CD4-positive, alpha-beta T cell treated with Interferon gamma for 1 hour (primary cell): ENCODE data around the gene IQSEC3.
A peak's percentile ranks its signal among the peaks of the same experiment; 100 is the strongest.

Experiments
- DNase-seq: peaks from one replicate; pipeline ENCODE4 v3.0.0-alpha.2; 2020

The IQSEC3 gene

DNA sequence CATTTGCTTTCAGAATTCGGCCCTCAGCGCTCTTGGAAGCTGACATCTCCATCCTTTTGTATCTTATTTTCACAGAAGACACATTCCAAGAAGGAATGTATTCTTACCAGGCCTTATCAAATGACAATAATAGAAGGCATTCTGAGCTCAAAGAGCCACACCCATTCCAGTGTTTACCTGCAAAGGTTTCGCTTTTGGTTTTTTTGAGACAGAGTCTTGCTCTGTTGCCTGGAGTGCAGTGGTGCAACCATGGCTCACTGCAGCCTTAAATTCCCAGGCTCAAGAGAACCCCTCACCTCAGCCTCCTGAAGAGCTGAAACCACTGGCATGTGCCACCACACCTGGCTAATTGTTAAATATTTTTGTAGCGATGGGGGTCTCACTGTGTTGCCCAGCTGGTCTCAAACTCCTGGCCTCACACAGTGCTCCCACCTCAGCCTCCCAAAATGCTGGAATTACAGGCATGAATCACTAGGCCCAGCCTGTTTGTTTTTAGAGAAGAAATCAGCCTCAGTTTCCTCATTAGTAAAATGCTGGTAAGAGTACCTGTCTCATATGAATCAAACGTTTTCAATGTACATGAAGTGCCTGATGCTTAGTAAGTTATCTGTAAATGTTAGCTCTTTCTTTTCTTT is 78.2 kb downstream of the IQSEC3 start:
- no peak for DNase-seq

DNA sequence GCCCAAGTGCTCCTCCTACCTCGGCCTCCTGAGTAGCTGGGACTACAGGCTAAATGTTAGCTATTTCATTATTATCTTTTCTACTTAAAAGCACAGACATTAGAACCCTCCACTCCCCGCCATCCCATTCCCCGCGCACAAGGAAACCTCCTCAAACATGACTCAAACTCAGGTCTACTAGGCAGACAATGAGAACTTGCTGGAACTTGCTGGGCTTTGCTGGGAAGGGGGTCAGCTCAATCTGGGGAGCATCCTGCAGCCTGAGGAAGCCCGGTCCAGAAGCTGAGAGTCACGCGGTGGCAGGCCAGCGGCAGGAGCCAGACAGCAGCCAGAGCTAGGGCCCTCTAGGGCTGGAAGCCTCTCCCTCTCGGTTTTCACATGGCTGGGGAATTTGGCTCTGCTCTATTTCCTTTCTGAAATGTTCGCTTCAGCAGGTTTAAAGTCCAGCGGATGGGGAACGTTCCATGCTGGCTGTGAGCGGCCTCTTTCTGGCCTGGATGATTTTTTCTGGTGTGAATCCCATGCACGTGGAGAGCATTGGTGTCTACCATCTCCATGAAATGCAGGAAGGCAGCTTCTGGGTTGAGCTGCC is 78.9 kb downstream of the IQSEC3 start:
- DNase-seq: no peak

DNA sequence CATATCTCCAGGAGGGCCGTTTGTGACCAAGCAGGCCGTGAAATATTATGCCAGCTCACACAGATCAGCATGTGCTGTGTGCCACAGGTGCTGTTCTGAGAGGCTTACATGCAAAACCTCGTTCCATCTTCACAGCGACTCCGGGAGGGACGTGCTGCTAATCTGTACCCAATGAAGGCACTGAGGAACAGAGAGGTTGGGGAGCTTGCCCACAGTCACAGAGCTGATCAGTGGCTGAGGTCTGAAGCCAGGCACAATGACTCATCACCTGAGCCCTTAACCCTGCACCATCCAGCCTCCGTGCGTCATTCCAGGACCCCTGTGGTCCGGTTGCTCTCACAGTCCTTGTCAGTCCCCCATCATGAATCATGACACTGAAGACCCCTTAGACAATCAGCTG is 80.7 kb downstream of the IQSEC3 start:
- DNase-seq: no peak

DNA sequence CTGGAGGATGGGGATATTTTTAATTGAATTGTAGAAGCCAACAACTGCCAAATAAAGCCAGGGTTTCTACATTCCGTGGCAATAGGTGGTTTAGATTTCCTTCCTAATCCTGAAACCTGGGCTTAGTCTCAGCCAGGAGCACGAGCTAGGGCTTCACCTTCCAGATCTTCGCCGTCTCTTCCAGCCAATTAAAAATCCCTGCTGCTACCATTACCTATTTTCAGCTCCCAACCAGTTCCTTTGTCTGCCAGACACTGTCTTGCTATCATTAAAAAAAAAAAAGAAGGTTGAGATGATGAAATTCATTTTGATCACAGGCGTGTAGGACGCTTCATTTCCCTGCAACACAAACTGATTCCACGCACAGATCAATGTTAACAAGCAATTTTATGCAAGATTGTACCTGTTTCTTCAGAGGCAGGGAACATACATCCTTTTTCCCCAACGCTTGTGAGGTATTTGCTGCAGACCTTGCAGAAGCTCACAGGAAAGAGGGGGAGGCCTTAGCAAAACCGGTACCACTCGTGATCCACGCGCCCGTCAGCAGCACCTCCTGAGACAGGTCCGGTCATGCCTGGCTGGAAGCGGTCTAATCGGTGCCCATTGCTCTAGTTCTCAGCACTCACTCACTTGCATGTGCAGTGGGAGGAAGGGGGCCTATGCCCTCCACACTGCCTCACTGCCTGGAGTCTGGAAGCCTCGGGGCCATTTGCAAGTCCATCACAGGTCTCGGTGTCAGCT is 82.3 kb downstream of the IQSEC3 start:
- DNase-seq: no peak

DNA sequence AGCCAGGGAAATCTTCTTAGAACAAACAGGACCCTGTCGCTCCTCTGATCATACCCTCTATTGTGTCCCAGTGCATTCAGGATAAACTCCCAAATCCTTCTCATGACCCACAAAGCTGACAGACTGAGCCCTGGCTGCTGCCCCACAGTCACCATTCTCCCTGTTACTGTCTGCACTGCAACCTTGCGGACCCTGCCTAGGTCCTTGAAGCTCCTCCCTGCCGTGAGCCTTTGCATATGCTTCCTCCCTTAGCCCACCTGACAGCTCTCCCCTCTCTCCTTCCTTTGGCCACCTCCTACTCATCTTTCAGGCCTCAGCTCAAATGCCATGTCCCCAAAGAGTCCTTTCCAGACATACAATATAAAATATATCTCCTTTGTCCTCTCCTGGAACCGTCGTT is 85.0 kb downstream of the IQSEC3 start:
- no peak for DNase-seq

DNA sequence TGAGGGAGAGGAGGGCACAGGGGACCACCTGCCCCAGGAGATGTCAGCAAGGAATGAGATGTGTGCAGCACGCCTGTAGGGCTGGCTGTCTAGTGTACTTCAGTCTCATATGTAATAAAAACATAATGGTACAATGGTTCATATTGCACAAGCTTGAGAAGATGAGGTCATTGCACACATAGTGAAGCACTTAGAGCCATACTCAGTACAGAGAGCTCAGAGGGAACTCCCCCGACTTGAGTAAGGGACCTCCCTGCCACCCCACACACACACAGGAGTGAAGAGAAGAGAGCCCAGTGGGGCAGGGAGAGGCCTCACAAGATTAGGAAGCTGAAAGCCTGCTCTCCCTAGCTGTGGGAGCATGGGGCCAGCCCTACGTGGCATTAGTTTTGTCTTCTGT is 85.9 kb downstream of the IQSEC3 start:
- DNase-seq: no peak

DNA sequence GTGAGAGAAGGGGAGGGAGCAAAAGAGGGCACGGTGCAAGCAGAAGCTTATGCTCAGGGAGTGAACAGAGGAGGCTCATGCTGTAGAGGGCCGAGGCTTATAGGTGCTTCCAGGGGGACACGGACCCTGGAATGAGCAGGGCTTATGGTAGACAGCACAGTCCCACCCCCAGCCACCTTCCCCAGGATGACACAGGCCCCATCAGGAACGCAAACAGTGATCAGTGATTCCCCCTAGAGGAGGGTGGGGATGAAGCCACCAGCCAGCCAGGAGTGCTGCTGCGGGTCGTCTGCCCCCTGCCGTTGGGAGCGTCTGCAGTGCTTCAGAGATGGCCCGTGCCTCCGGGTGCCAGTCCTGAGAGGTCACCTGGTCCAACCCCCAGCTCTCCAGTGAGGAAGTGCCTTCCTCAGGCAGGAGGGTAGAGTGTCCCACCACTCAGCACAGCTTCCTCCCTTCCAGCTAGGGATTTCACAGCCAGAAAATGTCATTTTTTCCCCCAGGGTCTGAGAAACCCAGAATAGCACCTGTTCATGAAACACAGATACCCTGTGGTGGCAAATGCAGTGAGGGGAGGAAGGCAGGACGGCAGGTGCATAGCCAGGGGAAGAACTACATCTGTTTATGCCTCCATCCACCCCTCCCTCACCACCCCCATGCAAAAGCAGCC is 86.6 kb downstream of the IQSEC3 start:
- peak; percentile 40 for DNase-seq

DNA sequence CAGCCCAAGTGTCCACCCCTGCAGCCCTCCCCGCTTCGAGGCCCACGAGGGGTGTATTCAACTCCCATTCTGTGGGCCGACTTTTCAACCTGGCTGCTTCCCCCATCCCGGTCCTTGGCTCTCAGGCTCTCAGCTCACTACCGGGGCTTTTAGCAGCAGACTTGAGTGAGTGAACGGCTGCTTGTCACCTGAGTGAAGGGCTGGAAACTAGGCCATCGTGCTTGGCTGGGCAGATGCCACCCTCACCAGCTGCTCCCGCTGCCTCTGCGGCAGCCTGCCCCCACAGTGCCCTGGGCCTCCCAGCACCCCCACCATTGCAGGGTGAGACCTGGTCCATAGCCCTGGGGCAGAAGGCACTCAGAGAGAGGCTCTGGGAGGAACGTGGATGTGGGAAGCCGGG is 87.5 kb downstream of the IQSEC3 start:
- no peak for DNase-seq

DNA sequence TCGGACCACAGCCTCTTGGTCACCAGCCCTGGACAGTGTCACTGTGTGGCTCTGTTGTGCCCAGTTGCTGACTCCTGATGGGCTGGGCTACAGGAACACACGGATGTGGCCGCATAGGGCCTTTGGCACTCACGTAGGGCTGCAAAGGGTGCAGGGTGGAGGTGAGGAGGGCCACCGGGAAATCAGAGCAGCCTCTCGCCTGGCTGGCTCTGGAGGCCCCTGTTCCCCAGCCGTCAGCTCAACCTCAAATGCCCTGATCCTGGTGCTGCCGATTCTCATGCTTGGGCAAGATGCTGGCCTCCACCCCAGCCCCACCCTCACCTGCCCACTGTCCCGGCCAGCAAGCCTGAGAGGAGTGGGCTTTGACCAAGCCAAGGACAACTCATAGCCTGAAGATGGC is 88.4 kb downstream of the IQSEC3 start:
- no peak for DNase-seq

DNA sequence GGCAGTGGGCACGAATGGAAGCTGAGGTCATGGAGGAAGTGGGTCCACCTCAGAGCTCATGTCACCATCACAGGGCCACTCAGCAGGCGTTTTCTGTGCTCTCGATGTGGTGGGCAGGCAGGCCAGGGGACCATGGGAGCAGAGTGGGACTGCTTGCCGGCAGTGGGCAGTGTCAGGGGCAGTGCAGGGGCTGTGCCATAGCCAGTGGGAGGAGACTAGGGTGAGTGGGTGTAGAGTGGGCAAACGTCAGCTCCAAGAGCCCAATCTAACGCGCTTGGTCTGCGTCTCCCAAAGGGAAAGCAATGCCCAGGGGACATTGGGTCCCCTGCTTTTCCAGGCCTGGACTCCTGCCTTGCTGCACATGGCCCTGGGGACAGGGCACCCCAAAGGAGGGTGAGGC is 89.1 kb downstream of the IQSEC3 start:
- no peak for DNase-seq

DNA sequence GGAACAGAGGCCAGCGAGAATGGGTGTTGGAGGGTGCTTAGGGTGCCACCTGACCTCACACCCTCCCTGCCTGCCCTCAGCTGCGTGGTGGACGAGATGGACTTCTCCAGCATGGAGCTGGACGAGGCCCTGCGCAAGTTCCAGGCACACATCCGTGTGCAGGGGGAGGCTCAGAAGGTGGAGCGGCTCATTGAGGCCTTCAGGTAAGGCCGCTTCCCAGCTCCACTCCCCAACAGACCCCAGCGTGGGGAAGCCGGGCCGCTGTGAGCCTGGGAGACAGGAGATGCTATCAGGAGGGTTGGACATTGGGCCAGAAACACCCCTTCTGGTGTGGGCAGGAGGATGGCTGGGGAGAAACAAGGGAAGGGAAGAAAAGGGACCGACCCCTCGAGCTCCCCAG is 90.4 kb downstream of the IQSEC3 start:
- no peak for DNase-seq

DNA sequence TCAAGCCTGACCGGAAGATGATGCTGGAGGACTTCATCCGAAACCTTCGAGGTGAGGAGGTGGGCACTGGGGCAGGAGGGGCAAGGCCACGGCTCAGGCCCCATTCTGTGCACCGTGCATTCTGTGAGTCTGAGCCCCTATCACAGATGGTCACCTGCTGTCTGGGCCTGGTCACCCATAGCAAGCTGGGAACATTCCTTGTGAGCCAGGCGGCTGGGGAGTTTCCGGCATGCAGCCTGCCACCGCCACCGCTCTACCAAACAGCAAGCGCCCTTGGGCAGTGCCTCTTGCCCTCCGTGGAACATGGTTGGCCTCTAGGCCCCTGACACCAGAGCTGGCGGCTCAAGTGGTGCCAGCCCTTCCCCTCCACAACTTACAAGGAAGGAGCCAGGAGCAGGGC is 91.1 kb downstream of the IQSEC3 start:
- no peak for DNase-seq

DNA sequence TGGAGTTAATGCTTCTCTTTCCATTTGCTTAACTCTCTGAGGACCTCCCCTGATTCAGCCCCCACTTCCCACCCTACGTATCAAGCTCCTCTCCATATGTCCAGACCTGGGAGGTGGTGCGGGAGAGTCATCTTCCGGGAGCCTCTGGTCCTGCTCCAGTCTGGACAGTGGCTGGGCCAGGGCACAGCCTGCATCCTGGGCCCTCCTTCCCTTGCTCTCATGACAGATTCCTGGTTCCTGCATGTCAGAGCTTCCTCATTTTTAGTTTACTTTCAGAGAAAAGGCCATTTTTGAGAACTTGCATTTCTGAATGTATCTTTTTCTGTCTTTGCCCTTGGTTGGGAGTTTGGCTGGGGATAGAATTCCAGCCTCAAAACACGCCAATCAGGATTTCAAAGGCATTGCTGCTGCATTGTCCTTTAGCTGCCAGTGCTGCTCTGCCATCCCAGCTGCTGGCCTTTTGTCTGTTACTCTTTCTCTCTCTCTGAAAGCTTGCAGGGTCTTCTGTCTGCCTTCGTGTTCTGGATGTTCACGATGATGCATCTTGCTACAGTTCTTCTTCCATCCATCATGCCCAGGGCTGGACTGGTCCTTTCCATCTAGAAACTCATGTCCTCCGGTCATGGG is 92.7 kb downstream of the IQSEC3 start:
- no peak for DNase-seq

DNA sequence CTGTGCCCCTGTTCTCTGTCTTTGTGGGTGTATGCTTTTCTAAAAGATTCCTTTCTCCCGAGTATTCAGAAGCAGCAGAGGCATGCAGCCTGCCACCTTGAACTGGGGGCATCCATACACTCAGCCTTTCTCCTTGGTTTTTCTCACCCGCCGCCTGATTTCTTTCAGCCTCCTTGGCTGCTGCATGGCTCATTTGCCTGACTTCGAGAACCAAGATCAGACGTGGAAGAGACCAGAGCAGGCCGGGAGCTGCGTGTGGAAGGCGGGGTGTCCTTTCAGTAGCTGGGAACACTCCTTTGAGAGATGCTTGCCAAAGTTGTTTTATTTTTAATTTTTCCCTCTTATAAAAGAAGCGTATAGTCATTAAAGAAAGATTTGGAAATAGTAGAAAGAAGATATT is 94.3 kb downstream of the IQSEC3 start:
- DNase-seq: no peak

DNA sequence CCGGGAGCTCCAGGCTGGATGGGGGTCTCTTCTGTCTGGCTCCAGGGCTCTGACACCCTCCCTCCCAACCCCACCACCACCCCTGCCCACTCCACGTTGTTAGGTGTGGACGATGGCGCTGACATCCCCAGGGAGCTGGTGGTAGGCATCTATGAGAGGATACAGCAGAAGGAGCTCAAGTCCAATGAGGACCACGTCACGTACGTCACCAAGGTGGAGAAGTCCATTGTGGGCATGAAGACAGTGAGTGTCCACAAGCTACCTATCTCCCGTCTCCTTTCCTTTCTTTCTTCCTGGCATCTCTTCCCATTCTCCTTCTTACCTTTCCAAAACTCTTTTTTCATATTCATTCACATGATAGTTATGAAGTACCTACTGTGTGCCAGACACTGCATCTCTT is 95.3 kb downstream of the IQSEC3 start:
- DNase-seq: no peak

DNA sequence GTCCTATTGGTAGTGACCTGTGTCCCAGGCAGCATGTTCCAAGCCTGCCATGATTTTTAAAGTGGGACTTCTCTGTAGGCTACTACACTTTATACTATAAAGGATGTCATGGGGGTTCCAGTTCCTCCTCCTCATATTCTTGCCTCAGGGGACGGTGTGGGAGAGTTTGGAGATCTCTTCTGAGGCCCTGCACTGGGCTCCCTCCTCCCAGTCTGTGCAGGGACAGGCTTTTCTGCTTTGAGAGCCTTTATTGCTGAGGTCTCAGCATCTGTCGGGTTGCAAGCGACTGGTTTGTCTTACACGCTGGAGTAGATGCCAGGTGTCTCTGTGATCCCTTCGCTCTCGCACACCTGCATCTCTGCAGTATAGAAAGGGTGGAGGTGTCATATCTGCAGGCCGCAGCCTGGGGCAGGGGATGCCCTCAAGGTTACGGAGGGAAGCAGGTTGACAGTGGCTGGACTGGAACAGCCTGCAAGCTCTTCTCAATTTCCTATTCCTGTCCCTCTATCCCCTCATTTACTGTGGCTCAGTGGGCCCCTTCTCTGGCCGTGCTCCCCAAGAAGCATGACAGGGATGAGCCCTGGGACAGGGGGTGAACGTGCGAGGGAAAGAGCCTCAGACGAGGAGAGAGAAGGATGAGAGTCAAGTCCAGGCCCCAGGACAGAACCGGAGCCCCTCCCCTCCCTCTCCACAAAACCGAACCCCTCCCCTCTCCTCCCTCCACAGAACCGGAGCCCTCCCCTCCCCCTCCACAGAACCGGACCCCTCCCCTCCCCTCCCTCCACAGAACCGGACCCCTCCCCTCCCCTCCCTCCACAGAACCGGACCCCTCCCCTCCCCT is 96.1 kb downstream of the IQSEC3 start:
- DNase-seq: no peak

DNA sequence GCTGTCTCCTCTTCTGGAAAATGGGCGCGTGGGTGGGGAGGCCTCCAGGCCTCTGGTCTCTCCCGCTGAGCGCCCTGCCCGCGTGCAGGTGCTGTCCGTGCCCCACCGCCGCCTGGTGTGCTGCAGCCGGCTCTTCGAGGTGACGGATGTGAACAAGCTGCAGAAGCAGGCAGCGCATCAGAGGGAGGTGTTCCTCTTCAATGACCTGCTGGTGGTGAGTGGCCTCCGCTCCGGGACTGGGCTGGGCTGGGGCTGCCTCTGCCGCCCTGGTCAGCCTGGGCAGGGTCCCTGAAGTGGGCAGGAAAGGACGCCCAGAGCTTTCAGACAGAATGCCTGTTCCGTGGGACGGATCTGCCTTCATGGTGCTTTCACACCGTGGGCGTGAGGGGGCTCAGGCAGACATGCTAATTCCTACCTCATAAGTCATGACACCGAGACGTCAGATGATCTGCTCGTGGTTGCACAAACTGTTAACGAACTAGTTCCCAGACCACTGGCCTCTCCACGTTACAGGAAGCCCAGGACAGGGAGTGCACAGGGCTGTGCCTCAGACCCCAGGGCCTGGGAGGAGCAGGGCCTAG is 96.9 kb downstream of the IQSEC3 start:
- no peak for DNase-seq

DNA sequence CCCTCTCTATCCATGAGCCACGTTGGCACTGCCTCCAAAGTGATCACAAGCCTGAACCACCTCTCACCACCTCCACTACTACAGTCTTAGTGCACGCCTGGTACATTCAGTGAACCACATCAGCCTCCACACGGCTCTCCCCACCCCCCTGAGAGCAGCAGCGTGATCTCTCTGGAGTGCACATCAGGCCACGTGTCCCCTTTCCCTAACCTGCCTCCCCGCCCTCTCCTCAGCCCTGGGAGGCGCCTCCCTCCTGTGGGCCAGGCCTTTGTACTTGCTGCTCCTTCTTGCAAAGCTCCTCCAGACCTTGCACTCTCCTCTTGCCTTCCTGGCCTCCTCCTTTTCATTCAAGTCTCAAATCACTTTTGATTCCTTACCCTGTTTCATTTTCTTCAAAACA is 97.6 kb downstream of the IQSEC3 start:
- DNase-seq: no peak

DNA sequence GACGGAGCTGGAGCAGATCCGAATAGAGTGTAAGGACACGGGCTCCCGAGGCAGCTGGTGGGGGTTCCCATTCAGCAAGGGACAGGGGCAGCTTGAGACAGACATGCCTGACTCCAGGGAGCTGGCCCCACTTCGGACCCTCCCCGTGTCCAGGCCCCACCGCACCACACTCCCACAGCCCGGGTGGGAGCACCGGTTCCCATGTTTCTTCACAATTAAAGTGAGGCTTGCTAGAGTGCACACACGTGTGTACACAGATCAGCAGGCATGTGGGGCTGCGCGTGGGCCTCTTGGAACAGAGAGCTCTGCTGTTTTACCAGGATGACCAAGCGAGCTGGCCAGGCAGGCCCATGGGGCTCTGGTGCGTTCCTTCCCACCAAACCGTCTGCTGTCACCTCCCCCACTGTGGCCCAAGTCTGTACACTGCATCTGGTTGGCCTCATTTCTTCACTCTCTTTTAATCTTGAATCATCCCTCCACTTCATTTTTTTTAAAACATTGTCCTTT is 99.3 kb downstream of the IQSEC3 start:
- DNase-seq: no peak

DNA sequence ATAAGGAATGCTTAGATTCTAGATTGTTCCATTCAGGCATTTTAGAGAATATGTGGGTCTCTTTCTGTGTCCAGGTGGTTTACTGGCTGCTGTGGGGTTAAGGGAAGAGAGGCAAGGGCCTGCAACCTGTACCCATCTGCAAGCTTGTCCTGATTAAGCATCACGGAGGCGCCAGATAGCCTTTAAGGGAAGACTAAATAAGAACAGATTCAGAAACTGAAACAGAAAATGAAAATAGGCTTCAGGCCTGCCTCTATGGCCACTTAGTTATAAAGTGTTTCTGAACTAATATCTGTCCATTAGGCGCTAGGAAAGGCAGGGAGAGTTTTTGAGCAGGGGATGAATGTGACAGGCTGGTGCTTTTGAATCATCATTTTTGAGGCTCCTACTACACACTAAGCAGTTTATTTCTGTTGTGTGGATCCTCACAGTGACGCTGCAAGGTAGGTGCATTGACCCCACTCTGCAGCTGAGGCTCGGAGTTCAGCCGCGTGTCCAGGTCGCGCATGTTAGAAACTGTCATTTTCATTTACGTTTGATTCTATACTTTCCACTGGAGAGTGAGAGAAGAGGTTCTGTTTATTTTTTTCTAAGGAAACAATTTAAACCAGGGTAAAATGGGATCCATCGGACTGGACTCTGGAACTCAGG is 100.0 kb downstream of the IQSEC3 start:
- DNase-seq: no peak

DNA sequence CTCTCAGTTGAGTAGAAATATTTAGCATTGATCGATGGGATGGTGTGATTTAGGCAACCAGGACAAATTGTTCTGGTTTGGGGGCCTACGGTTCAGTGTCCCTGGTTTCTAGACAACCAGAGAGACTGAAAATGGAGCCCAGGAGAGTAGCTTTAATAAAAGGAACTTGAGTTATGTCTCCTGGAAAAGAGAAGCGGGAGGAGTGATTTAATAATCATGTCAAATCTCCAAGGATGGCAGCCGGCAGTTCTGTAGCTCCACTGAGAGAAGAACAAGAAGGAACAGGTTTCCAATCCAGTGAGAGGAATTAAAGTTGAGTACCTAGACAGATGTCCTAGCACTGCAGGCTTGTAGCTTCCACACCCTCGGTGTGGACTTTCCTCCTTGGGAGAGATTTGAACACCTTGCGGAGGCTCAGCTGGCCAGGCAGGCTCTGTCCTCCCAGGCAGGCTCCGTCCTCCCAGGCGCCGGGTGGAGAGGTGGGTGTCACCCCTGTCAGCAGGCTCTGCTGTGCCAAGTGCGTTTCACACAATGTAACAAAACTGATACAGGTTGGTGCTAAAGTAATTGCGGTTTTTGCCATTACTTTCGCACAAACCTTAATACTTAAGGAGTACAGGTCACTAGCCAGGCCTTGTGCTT is 101.5 kb downstream of the IQSEC3 start:
- DNase-seq: no peak
